Rectal smooth muscle tissue (tissue), 1 donor: ENCODE data around the gene SERGEF.
"Not testable (repeated sequence)": the region's sequence is repeated elsewhere in the genome, so short reads cannot be mapped to it uniquely, and the experiment has no call there.

Experiments used
- H3K27ac ChIP-seq: one replicate; pipeline ENCODE4 v1.7.0; 2013; ENCODE audit warnings: low read depth, low read length, inconsistent platforms
- H3K27me3 ChIP-seq: one replicate; pipeline ENCODE4 v1.7.0; 2013; ENCODE audit warnings: low read length; ENCODE audit not compliant: control insufficient read depth, insufficient read depth
- H3K36me3 ChIP-seq: one replicate; pipeline ENCODE4 v1.7.0; 2013; ENCODE audit warnings: low read length; ENCODE audit not compliant: control insufficient read depth, insufficient read depth
- H3K4me1 ChIP-seq: one replicate; pipeline ENCODE4 v1.7.0; 2013; ENCODE audit warnings: low read length; ENCODE audit not compliant: control insufficient read depth, insufficient read depth
- H3K4me3 ChIP-seq: one replicate; pipeline ENCODE4 v1.7.0; 2013; ENCODE audit warnings: low read length
- H3K9ac ChIP-seq: one replicate; pipeline ENCODE4 v1.7.0; 2013; ENCODE audit warnings: low read length

SERGEF gene

GRCh38 chr11:17892409-17892808, 120.4 kb downstream of the SERGEF start:
- Histone ChIP-seq H3K27ac (no peak overlapping the region), H3K9ac (no peak overlapping the region), H3K36me3 (peaks cover 3% of the 10 kb centered on the region), H3K4me1 (no peaks in the 10 kb centered on the region), H3K4me3 (no peak overlapping the region), H3K27me3 (no peaks in the 10 kb centered on the region)

GRCh38 chr11:17890325-17890724, 122.5 kb downstream of the SERGEF start:
- Histone ChIP-seq H3K27ac (no peak overlapping the region), H3K36me3 (peaks cover 3% of the 10 kb centered on the region), H3K4me3 (no peak overlapping the region), H3K27me3 (no peaks in the 10 kb centered on the region), H3K9ac (no peak overlapping the region), H3K4me1 (no peaks in the 10 kb centered on the region)

GRCh38 chr11:17887779-17888178, 125.1 kb downstream of the SERGEF start:
- Histone ChIP-seq H3K4me3 (no peak overlapping the region), H3K4me1 (no peaks in the 10 kb centered on the region), H3K36me3 (no peaks in the 10 kb centered on the region), H3K27me3 (no peaks in the 10 kb centered on the region), H3K9ac (no peak overlapping the region), H3K27ac (no peak overlapping the region)

GRCh38 chr11:17883946-17884345, 128.9 kb downstream of the SERGEF start:
- peaks cover 2% of the 10 kb centered on the region for H3K36me3 ChIP-seq
- no peaks in the 10 kb centered on the region for H3K4me1 ChIP-seq
- no peak overlapping the region for H3K27ac ChIP-seq
- H3K9ac ChIP-seq: no peak overlapping the region
- no peak overlapping the region for H3K4me3 ChIP-seq
- H3K27me3 ChIP-seq: no peaks in the 10 kb centered on the region

- H3K27me3 ChIP-seq: no peaks in the 10 kb centered on the region
Measured at GRCh38 chr11:17883057-17883456, 129.8 kb downstream of the SERGEF start.

GRCh38 chr11:17878743-17879142, 134.1 kb downstream of the SERGEF start:
- H3K36me3 ChIP-seq: peaks cover 7% of the 10 kb centered on the region
- no peaks in the 10 kb centered on the region for H3K27me3 ChIP-seq
- H3K4me3 ChIP-seq: no peak overlapping the region
- no peak overlapping the region for H3K27ac ChIP-seq
- no peaks in the 10 kb centered on the region for H3K4me1 ChIP-seq
- no peak overlapping the region for H3K9ac ChIP-seq

More at GRCh38 chr11:17883057-17883456, 129.8 kb downstream of the SERGEF start:
- no peak overlapping the region for H3K27ac ChIP-seq
- no peak overlapping the region for H3K4me3 ChIP-seq
- H3K4me1 ChIP-seq: no peaks in the 10 kb centered on the region
- H3K9ac ChIP-seq: no peak overlapping the region
- peaks cover 2% of the 10 kb centered on the region for H3K36me3 ChIP-seq

GRCh38 chr11:17877886-17878285, 135.0 kb downstream of the SERGEF start:
- Histone ChIP-seq H3K4me1 (no peaks in the 10 kb centered on the region), H3K9ac (no peak overlapping the region), H3K4me3 (no peak overlapping the region), H3K27me3 (no peaks in the 10 kb centered on the region), H3K36me3 (peaks cover 7% of the 10 kb centered on the region), H3K27ac (no peak overlapping the region)

- peaks cover 7% of the 10 kb centered on the region for H3K36me3 ChIP-seq
- no peaks in the 10 kb centered on the region for H3K4me1 ChIP-seq
- no peak overlapping the region for H3K9ac ChIP-seq
- H3K27me3 ChIP-seq: no peaks in the 10 kb centered on the region
- H3K27ac ChIP-seq: no peak overlapping the region
- H3K4me3 ChIP-seq: no peak overlapping the region
Measured at GRCh38 chr11:17876827-17877226, 136.0 kb downstream of the SERGEF start.

GRCh38 chr11:17875891-17876290, 137.0 kb downstream of the SERGEF start:
- H3K9ac ChIP-seq: no peak overlapping the region
- no peak overlapping the region for H3K27ac ChIP-seq
- H3K27me3 ChIP-seq: no peaks in the 10 kb centered on the region
- H3K4me3 ChIP-seq: no peak overlapping the region
- no peaks in the 10 kb centered on the region for H3K4me1 ChIP-seq
- H3K36me3 ChIP-seq: peaks cover 7% of the 10 kb centered on the region

GRCh38 chr11:17873586-17873985, 139.3 kb downstream of the SERGEF start:
- Histone ChIP-seq H3K27ac (no peak overlapping the region), H3K27me3 (no peaks in the 10 kb centered on the region), H3K9ac (no peak overlapping the region), H3K4me3 (no peak overlapping the region), H3K4me1 (no peaks in the 10 kb centered on the region), H3K36me3 (peaks cover 5% of the 10 kb centered on the region)

- H3K27me3 ChIP-seq, H3K36me3 ChIP-seq, H3K9ac ChIP-seq, H3K27ac ChIP-seq, H3K4me1 ChIP-seq, H3K4me3 ChIP-seq: not testable (repeated sequence)
Measured at GRCh38 chr11:17868398-17868797, 144.4 kb downstream of the SERGEF start.

- no peaks in the 10 kb centered on the region for H3K27me3 ChIP-seq
- H3K4me1 ChIP-seq: no peaks in the 10 kb centered on the region
- H3K36me3 ChIP-seq: peaks cover 2% of the 10 kb centered on the region
- H3K4me3 ChIP-seq: no peak overlapping the region
- H3K9ac ChIP-seq: no peak overlapping the region
- H3K27ac ChIP-seq: no peak overlapping the region
Measured at GRCh38 chr11:17867341-17867740, 145.5 kb downstream of the SERGEF start.

- Histone ChIP-seq H3K4me1 (no peaks in the 10 kb centered on the region), H3K36me3 (peaks cover 3% of the 10 kb centered on the region), H3K27me3 (no peaks in the 10 kb centered on the region), H3K4me3 (no peak overlapping the region), H3K27ac (no peak overlapping the region), H3K9ac (no peak overlapping the region)
Measured at GRCh38 chr11:17865765-17866428, 146.9 kb downstream of the SERGEF start.
